GM12878 (cell line): ENCODE data around the gene IPP. TPM values are rescaled to one million over a fixed set of nuclear protein-coding genes. Genes with fewer than 3 reads are reported as not detected.

Experiments
- ATAC-seq: fragments of 200-7000 bp; cut with Tn5 transposase; 3 replicates; pipeline ENCODE4 v1.9.1; 2020; ENCODE audit warnings: mild to moderate bottlenecking, moderate library complexity
- BruUV-seq: library from RNA; stranded (reverse); fragments of 400-500 nt; replicated peaks from 2 replicates; lab custom pipeline; 2021; lab: Mats Ljungman, UMichigan
- CTCF ChIA-PET: fragments of 300-600 bp; sonication (Branson Sonifier 250); formaldehyde crosslinking; extraction: SDS; loops from one replicate; lab custom pipeline; 2021; ENCODE audit warnings: inconsistent platforms; lab: Yijun Ruan, JAX
- POLR2A ChIA-PET: fragments of 350-600 bp; formaldehyde crosslinking; extraction: SDS; loops from one replicate; lab custom pipeline; 2021; ENCODE audit warnings: inconsistent platforms; lab: Charles Lee
- RAD21 ChIA-PET: fragments of 300-600 bp; sonication (Branson Sonifier 250); formaldehyde crosslinking; loops from one replicate; lab custom pipeline; 2023; ENCODE audit warnings: antibody characterized with exemption; ENCODE audit not compliant: unreplicated experiment; lab: Charles Lee
- SMC1A ChIA-PET: fragments of 300-600 bp; sonication (Branson Sonifier 250); formaldehyde crosslinking; loops from one replicate; lab custom pipeline; 2023; ENCODE audit not compliant: unreplicated experiment, uncharacterized antibody; lab: Charles Lee
- DNase-seq: peaks from one replicate; pipeline ENCODE4 v3.0.0-alpha.2; 2011; ENCODE audit warnings: low read depth, low spot score
- FAIRE-seq: peaks from 3 replicates; lab custom pipeline; 2011; peaks lifted over from hg19 to GRCh38; lab: Jason Lieb, UNC
- H2AFZ ChIP-seq: 2 replicates; pipeline ENCODE4 v1.6.0; 2011; ENCODE audit warnings: low read depth, low read length, control low read depth; ENCODE audit not compliant: control insufficient read depth
- H3K27ac ChIP-seq: 2 replicates; pipeline ENCODE4 v1.5.1; 2011; ENCODE audit warnings: control low read depth; ENCODE audit not compliant: control insufficient read depth, insufficient read depth
- H3K27me3 ChIP-seq, 2 experiments: replicated peaks in 1 of 2; 2 replicates each; pipeline versions ENCODE4 v1.6.0 to v1.6.1; 2011; ENCODE audit warnings: low read length in 1 of 2; ENCODE audit not compliant: control insufficient read depth in 2 of 2, insufficient read depth in 2 of 2
- H3K36me3 ChIP-seq, 2 experiments: 2 replicates each; pipeline ENCODE4 v1.5.1; 2011; ENCODE audit warnings: low read length in 1 of 2; ENCODE audit not compliant: control insufficient read depth in 2 of 2, insufficient read depth in 2 of 2
- H3K4me1 ChIP-seq: 2 replicates; pipeline ENCODE4 v1.6.1; 2011; ENCODE audit warnings: mild to moderate bottlenecking, low read length, moderate library complexity, mixed read lengths; ENCODE audit not compliant: control insufficient read depth, insufficient read depth
- H3K4me2 ChIP-seq: 2 replicates; pipeline ENCODE4 v1.6.0; 2011; ENCODE audit warnings: control low read depth; ENCODE audit not compliant: control insufficient read depth, insufficient read depth
- H3K4me3 ChIP-seq: fragments of 200-600 bp; sonication (generic); 2 replicates; pipeline ENCODE4 v1.5.1; 2016
- H3K79me2 ChIP-seq: 2 replicates; pipeline ENCODE4 v1.6.0; 2011; ENCODE audit warnings: low read length; ENCODE audit not compliant: control insufficient read depth, insufficient read depth
- H3K9ac ChIP-seq: 2 replicates; pipeline ENCODE4 v1.8.0; 2011; ENCODE audit warnings: low read length, control low read depth, mixed read lengths; ENCODE audit not compliant: control insufficient read depth, insufficient read depth
- H3K9me3 ChIP-seq: replicated peaks from 3 replicates; pipeline ENCODE4 v1.5.1; 2011; ENCODE audit warnings: mild to moderate bottlenecking, low read length; ENCODE audit not compliant: control insufficient read depth, insufficient read depth
- H4K20me1 ChIP-seq: 2 replicates; pipeline ENCODE4 v1.6.0; 2011; ENCODE audit not compliant: control insufficient read depth, insufficient read depth
- CTCF ChIP-seq, 3 experiments: IDR thresholded peaks in 2 of 3; conservative IDR thresholded peaks in 1 of 3; 2 replicates each; pipeline ENCODE4 v1.5.1; 2011; ENCODE audit warnings: low read depth in 3 of 3, low read length in 3 of 3, mild to moderate bottlenecking in 3 of 3, control low read depth in 2 of 3, moderate library complexity in 2 of 3, inconsistent platforms in 1 of 3, mixed read lengths in 1 of 3; ENCODE audit not compliant: control insufficient read depth in 2 of 3, insufficient read depth in 1 of 3; ENCODE audit errors: extremely low read depth in 1 of 3
- SPI1 ChIP-seq: IDR thresholded peaks from 2 replicates; pipeline ENCODE4 v1.6.1; 2011; ENCODE audit warnings: low read depth, mild to moderate bottlenecking, low read length, moderate library complexity, borderline replicate concordance; ENCODE audit not compliant: insufficient read depth
- WGBS: methylation state at CpG from one replicate; pipeline ENCODE4 v1.1.6; 2016; ENCODE audit warnings: low lambda C conversion rate; ENCODE audit not compliant: insufficient replicate concordance, insufficient coverage; ENCODE audit errors: missing lambda C conversion rate; 5-methylcytosine and 5-hydroxymethylcytosine counted together
- in situ Hi-C: fragments of 300-500 bp; cut with MboI; formaldehyde crosslinking; loops from 9 replicates; pipeline ENCODE4 v1.14.3; 2018; ENCODE audit warnings: mixed read lengths
- intact Hi-C: fragments of 100-400 bp; cut with micrococcal nuclease; formaldehyde crosslinking; loops from one replicate; pipeline ENCODE4 v1.14.2; 2022; ENCODE audit not compliant: unreplicated experiment
- polyA plus RNA-seq, 11 experiments: library from polyadenylated mRNA; depleted of rRNA in 4 of 11; unstranded in 6 of 11; stranded (reverse) in 5 of 11; fragments of >200 nt; fragmentation: Nextera tagmentation in 4 of 11; fragmentation: Illumina TruSeq in 1 of 11; extraction: Ambion mirVana in 4 of 11; extraction: Trizol in 1 of 11; gene quantifications; 1 replicate in 1 of 11; 2 replicates in 10 of 11; pipeline versions ENCODE4 v1.2.1 to v1.2.3, GENCODE V29; 2011 to 2016; ENCODE audit warnings: inconsistent platforms in 2 of 11, missing spikeins in 2 of 11, low read depth in 1 of 11
- total RNA-seq, 4 experiments: library from RNA; depleted of rRNA in 3 of 4; stranded (reverse); fragments of >200 nt in 3 of 4; fragmentation: Illumina TruSeq in 1 of 4; extraction: Trizol in 1 of 4; gene quantifications; 2 replicates each; pipeline versions ENCODE4 v1.2.1 to v1.2.3, GENCODE V29; 2013 to 2021
- TF ChIP-seq, protein P1 (sequence below): IDR thresholded peaks from 2 replicates; pipeline ENCODE4 v1.6.1; 2011; ENCODE audit warnings: borderline replicate concordance, low read depth, mild to moderate bottlenecking, moderate library complexity, low read length; ENCODE audit not compliant: insufficient read depth, poor library complexity, severe bottlenecking

Gene IPP
- total and polyA plus RNA-seq, 10 of the 15 experiments (the other 5 are each of a cell fraction or from before 2014, with no cell fraction given): 4.7 to 15.0 (median 10.4) TPM

DNA sequence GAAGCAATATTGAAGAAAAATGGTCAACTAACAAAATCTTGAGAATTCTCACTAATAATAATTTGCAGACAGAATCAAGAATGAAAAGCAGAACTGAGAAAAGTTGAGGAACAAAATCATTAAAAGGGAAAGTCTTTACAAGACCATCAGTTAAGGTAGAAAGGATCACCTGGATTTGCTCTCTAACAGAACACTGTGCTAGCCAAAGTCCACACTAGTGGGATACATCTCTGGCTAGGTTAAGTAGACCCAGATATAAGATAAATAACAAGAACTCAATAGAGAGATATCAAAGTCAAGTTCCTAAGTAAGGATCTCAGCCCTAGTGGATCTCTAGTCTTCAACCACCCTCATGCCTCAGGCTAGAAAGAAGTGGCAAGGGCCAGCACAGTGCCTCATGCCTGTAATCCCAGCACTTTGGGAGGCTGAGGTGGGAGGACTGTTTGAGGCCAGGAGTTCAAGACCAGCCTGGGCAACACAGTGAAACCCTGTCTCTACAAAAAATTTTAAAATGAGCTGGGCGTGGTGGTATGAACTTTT lies 19.6 kb downstream of the IPP start:
- FAIRE-seq: peak; percentile 59
- RAD21 ChIA-PET: no interaction called here
- H3K79me2 ChIP-seq: no peaks in the 10 kb centered on the region
- WGBS: 100% methylated on average over 1 of the region's 1 CpG
- CTCF ChIA-PET: no interaction called here
- H3K4me3 ChIP-seq: no peak overlapping the region
- intact Hi-C loops: no loop called here
- H2AFZ ChIP-seq: no peak overlapping the region
- peaks cover 9% of the 10 kb centered on the region for H3K4me1 ChIP-seq
- no peak overlapping the region; the same call in 1 of the 2 replicates for H3K4me2 ChIP-seq
- no peak for DNase-seq
- BruUV-seq: no TSS peak
- H3K9me3 ChIP-seq: no peaks in the 10 kb centered on the region
- POLR2A ChIA-PET: no interaction called here
- in situ Hi-C loops: no loop called here
- SMC1A ChIA-PET: interaction anchor here (0.9 kb wide), 2 partner anchors 26 to 80 kb away, joined by 3 read pairs; no protein-coding TSS in a partner anchor
- no peaks in the 10 kb centered on the region for H4K20me1 ChIP-seq
- ATAC-seq: peak; percentile 76
- H3K27me3 ChIP-seq: no peaks in the 10 kb centered on the region
- H3K36me3 ChIP-seq: no peaks in the 10 kb centered on the region; a peak in 1 of 4 replicates
- TF ChIP-seq SPI1 (peak; percentile 88), CTCF (IDR thresholded peaks at IDR 0.05 in 2 of 3, conservative IDR thresholded peaks at IDR 0.05 in 1 of 3; ENCODE audit: control insufficient read depth in 2 of 3, extremely low read depth in 1 of 3, insufficient read depth in 1 of 3, low read depth in 3 of 3, low read length in 3 of 3) (no peak)
- TF ChIP-seq, protein P1, sequence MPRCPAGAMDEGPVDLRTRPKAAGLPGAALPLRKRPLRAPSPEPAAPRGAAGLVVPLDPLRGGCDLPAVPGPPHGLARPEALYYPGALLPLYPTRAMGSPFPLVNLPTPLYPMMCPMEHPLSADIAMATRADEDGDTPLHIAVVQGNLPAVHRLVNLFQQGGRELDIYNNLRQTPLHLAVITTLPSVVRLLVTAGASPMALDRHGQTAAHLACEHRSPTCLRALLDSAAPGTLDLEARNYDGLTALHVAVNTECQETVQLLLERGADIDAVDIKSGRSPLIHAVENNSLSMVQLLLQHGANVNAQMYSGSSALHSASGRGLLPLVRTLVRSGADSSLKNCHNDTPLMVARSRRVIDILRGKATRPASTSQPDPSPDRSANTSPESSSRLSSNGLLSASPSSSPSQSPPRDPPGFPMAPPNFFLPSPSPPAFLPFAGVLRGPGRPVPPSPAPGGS: no peak
- no peak overlapping the region; the same call in 1 of the 2 replicates for H3K27ac ChIP-seq
- no peak overlapping the region for H3K9ac ChIP-seq
